ENCODE data around the gene SLC35F6.

DNA sequence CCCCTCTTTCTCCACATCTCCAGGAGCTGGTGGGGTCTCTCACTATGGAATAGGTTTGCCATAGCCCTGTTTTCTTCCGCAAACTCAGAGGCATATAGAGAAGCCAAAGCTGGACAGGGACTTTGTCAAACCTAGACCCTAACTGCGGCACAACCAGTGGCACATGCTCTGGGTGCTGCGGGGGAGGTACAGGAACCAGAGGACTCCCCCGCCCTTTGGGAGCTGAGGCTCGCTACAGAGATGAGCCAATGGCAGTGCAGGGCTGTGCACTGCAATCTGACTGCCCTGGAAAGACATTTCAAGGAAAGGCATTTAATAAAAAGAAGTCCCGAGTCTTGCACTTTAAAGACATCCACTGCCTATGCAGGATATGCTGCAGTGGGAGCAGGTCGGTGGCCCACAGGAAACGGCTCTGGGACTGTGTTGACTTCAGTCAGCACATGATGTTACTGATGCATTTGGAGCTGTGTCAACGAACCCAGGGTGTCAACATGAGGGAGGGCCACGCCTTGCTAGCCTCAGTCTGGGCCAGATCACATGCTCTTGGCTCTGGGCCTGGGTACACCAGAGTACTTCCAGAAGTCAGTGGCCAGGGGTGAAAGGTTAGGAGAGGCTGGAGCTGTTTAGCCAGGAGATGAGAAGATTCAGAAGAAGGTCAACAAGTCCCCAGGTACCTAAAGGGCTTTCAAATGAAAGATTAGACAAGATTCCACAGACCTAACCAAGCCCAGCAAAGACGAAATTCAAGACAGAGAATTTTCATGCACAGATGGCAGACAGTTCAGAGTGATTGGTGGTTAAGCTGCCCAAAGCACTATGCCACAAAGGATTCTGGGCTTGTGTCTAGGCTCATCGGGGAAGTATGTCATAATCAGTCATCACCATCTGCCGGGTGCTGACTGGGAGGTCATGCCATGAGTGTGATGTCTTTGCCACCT lies 8.2 kb downstream of the SLC35F6 start:
- TF ChIP-seq, protein P1, sequence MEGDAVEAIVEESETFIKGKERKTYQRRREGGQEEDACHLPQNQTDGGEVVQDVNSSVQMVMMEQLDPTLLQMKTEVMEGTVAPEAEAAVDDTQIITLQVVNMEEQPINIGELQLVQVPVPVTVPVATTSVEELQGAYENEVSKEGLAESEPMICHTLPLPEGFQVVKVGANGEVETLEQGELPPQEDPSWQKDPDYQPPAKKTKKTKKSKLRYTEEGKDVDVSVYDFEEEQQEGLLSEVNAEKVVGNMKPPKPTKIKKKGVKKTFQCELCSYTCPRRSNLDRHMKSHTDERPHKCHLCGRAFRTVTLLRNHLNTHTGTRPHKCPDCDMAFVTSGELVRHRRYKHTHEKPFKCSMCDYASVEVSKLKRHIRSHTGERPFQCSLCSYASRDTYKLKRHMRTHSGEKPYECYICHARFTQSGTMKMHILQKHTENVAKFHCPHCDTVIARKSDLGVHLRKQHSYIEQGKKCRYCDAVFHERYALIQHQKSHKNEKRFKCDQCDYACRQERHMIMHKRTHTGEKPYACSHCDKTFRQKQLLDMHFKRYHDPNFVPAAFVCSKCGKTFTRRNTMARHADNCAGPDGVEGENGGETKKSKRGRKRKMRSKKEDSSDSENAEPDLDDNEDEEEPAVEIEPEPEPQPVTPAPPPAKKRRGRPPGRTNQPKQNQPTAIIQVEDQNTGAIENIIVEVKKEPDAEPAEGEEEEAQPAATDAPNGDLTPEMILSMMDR (IDR thresholded peaks at IDR 0.05) = no peak
- TF ChIP-seq EP300 (IDR thresholded peaks at IDR 0.05) (peak; percentile 23 to 39; a peak in 2 of 5 replicates), POLR2A (IDR thresholded peaks at IDR 0.05; ENCODE audit: low read length) (no peak), ZC3H11A (IDR thresholded peaks at IDR 0.05) (no peak), RFX5 (IDR thresholded peaks at IDR 0.05) (no peak), RAD21 (conservative IDR thresholded peaks at IDR 0.05 in 1 of 2, IDR thresholded peaks at IDR 0.05 in 1 of 2) (no peak), JUN (IDR thresholded peaks at IDR 0.05) (peak in 1 of 2 experiments; percentile 55; a peak in 2 of 5 replicates), CHD2 (IDR thresholded peaks at IDR 0.05; ENCODE audit: low read length, partially characterized antibody) (no peak)
